Testis (tissue), 2 donors: ENCODE measurements around the gene HFE.

Experiments used
- POLR2A ChIP-seq: fragments of 450-650 bp; IDR thresholded peaks from one replicate; pipeline ENCODE4 v1.6.1; 2017; ENCODE audit warnings: antibody characterized with exemption, mild to moderate bottlenecking, moderate library complexity
- TF ChIP-seq, protein P1 (sequence below), 3 experiments: fragments of 450-650 bp in 2 of 3; fragments of 200-600 bp in 1 of 3; sonication (generic) in 1 of 3; IDR thresholded peaks; one replicate each; pipeline ENCODE4 v1.5.1; 2016 to 2019; ENCODE audit warnings: antibody characterized with exemption in 3 of 3, mild to moderate bottlenecking in 2 of 3, moderate library complexity in 1 of 3

DNA sequence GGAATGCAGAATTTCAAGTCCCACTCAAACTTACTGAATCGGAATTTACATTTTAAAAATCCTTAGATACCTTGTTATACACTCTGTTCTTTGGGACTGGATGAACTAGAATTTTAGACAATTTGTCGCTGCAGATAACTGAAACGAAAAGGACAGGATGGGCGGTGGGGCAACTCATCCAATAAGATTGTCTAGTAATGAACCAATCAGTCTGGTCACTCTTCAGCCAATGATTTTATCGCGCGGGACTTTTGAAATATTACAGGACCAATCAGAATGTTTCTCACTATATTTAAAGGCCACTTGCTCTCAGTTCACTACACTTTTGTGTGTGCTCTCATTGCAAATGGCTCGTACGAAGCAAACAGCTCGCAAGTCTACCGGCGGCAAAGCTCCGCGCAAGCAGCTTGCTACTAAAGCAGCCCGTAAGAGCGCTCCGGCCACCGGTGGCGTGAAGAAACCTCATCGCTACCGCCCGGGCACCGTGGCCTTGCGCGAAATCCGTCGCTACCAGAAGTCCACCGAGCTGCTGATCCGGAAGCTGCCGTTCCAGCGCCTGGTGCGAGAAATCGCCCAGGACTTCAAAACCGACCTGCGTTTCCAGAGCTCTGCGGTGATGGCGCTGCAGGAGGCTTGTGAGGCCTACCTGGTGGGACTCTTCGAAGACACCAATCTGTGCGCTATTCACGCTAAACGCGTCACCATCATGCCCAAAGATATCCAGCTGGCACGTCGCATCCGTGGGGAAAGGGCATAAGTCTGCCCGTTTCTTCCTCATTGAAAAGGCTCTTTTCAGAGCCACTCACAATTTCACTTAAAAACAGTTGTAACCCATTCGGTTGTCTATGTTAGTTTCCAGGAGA, 41.9 kb upstream of the HFE start:
- TF ChIP-seq, protein P1, sequence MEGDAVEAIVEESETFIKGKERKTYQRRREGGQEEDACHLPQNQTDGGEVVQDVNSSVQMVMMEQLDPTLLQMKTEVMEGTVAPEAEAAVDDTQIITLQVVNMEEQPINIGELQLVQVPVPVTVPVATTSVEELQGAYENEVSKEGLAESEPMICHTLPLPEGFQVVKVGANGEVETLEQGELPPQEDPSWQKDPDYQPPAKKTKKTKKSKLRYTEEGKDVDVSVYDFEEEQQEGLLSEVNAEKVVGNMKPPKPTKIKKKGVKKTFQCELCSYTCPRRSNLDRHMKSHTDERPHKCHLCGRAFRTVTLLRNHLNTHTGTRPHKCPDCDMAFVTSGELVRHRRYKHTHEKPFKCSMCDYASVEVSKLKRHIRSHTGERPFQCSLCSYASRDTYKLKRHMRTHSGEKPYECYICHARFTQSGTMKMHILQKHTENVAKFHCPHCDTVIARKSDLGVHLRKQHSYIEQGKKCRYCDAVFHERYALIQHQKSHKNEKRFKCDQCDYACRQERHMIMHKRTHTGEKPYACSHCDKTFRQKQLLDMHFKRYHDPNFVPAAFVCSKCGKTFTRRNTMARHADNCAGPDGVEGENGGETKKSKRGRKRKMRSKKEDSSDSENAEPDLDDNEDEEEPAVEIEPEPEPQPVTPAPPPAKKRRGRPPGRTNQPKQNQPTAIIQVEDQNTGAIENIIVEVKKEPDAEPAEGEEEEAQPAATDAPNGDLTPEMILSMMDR (IDR thresholded peaks at IDR 0.05): no peak
- TF ChIP-seq POLR2A: no peak
